Heart right ventricle (tissue), 16 donors: Measurements from ENCODE around the gene CEP72. TPM values are rescaled to one million over a fixed set of nuclear protein-coding genes. Genes with fewer than 3 reads are reported as not detected.
A peak's percentile ranks its signal among the peaks of the same experiment; 100 is the strongest.

Experiments used
- ATAC-seq, 8 donors: fragments of 200-7000 bp; cut with Tn5 transposase; one replicate each; pipeline ENCODE4 v1.9.1; 2020; ENCODE audit warnings: mild to moderate bottlenecking in 8 of 8, moderate library complexity in 8 of 8, moderate number of reproducible peaks in 1 of 8
- DNase-seq, 2 donors: peaks; one replicate each; pipeline ENCODE4 v3.0.0-alpha.2; 2020
- H3K27ac ChIP-seq, 10 donors: fragments of 200-600 bp; sonication (generic) in 2 of 10; one replicate each; pipeline versions ENCODE4 v1.5.0 to v1.8.0; 2020 to 2022; ENCODE audit warnings: mild to moderate bottlenecking in 3 of 10
- H3K27me3 ChIP-seq, 7 donors: fragments of 200-600 bp; one replicate each; pipeline ENCODE4 v1.8.0; 2021 to 2022; ENCODE audit warnings: mild to moderate bottlenecking in 2 of 7
- H3K36me3 ChIP-seq, 9 donors: fragments of 200-600 bp; sonication (generic) in 1 of 9; one replicate each; pipeline versions ENCODE4 v1.5.0 to v1.8.0; 2020 to 2022; ENCODE audit warnings: mild to moderate bottlenecking in 2 of 9
- H3K4me1 ChIP-seq, 9 donors: fragments of 200-600 bp; sonication (generic) in 1 of 9; one replicate each; pipeline versions ENCODE4 v1.5.0 to v1.8.0; 2020 to 2022; ENCODE audit warnings: mild to moderate bottlenecking in 4 of 9
- H3K4me3 ChIP-seq, 10 donors: fragments of 200-600 bp; sonication (generic) in 2 of 10; one replicate each; pipeline versions ENCODE4 v1.5.0 to v1.8.0; 2020 to 2022; ENCODE audit warnings: mild to moderate bottlenecking in 7 of 10, moderate library complexity in 2 of 10
- H3K9me3 ChIP-seq, 11 donors: fragments of 200-600 bp in 10 of 11; sonication (generic) in 2 of 11; one replicate each; pipeline versions ENCODE4 v1.5.0 to v1.8.0; 2013 to 2022; ENCODE audit warnings: mild to moderate bottlenecking in 2 of 11, control low read depth in 1 of 11, moderate library complexity in 1 of 11
- WGBS, 2 donors: extraction: QIAGEN DNeasy Blood & Tissue Kit; methylation state at CpG; one replicate each; pipeline ENCODE4 v1.1.7; 2013; ENCODE audit warnings: inconsistent platforms in 1 of 2; 5-methylcytosine and 5-hydroxymethylcytosine counted together
- intact Hi-C, 10 donors: fragments of 100-400 bp; cut with DNase I; formaldehyde crosslinking; loops; one replicate each; pipeline versions ENCODE4 v1.11.1 to v1.14.2; 2022
- polyA plus RNA-seq, 2 donors: library from polyadenylated mRNA; stranded (reverse); fragments of 200-250 nt; gene quantifications; one replicate each; pipeline ENCODE4 v1.2.3, GENCODE V29; 2013
- total RNA-seq, 10 donors: library from RNA; stranded (reverse); fragmentation: NEBNext Ultra II Directional in 3 of 10; extraction: Animal tissue kit (Norgen Biotek cat#: 25700) in 3 of 10; gene quantifications; one replicate each; pipeline versions ENCODE4 v1.2.1 to v1.2.4, GENCODE V29; 2021 to 2023
- TF ChIP-seq, protein P1 (sequence below), 9 donors: fragments of 200-600 bp; sonication (generic) in 2 of 9; IDR thresholded peaks; one replicate each; pipeline versions ENCODE4 v1.5.0 to v1.8.0; 2021 to 2022; ENCODE audit warnings: antibody characterized with exemption in 9 of 9, mild to moderate bottlenecking in 5 of 9, moderate library complexity in 1 of 9
- donor health status: Arrhythmogenic right ventricular cardiomyopathy.
- donor health status: ischemic (EF 13 %, LVEDD 7.1; RV severe dilation, severe dysfunction).
- donor health status: healthy with polysubstance abuse.
- donor health status: DM: no; HTN: yes; CAD: no.
- donor health status: DM: no; HTN: no; CAD: no.
- donor health status: ischemic (EF 25% LVEDD 6.9; RV normal size, moderate dysfunction).
- donor health status: ischemic (EF 25% LVEDD 5.7; RV mildly dilated, moderate dysfunction).
- donor health status: healthy.
- donor health status: DM: yes; HTN: yes; CAD: no.
- donor health status: Ischemic cardiomyopathy.
- donor health status: ischemic (EF 35%, LVEDD 5.7; RV mildly dilated, moderate dysfunction).
- donor health status: nonischemic (EF 11% LVEDD 7.7; RV severe dilation, severe dysfunction).
- donor health status: DM: yes; HTN: yes; CAD: no.
- donor health status: PGD.
- donor health status: ischemic (EF 29% LVEDD 5.4; RV normal size, mild dysfunction).
- donor health status: nonischemic (EF 23%, LVEDD 6.1; RV moderate dilation, normal function).

CEP72 gene
- total and polyA plus RNA-seq, 12 donors: 0.66 to 2.4 (median 1.4) TPM

DNA sequence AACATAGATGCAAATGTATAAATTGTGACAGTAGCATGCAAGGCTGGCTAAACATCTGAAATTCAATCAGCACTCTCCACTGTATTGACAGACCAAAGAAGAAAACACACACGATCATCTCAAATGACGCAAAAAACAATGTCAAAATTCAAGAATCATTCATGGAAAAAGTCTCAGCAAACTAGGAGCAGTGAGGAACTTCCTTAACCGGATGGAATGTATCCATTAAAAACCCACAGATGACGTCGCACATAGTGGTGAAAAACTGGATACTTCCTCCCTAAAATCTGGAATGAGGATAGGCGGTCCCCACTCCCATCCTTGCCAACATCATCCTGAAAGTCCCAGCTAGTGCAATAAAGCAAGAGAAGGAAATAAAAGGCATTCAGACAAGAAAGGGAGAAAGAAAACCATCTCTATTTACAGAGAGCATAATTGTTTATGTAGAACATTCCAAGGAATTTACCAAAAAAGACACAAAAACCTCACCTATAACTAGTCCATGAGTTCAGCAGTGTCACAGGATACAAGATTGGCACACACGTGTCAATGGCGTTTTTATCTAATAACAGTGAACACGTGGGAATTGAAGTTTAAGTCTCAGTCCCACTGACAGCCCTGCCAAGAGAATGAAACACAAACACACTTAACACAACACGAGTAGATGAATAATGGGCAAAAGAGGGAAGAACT, 14.1 kb upstream of the CEP72 start:
- Histone ChIP-seq H3K27me3 (peaks cover 0 to 62% (median 50%) of the 10 kb centered on the region in 7 donors), H3K36me3 (no peaks in the 10 kb centered on the region), H3K9me3 (no peaks in the 10 kb centered on the region), H3K4me3 (no peak overlapping the region), H3K4me1 (no peaks in the 10 kb centered on the region), H3K27ac (no peak overlapping the region)
- DNase-seq: no peak
- WGBS, 2 donors: 51 to 55% methylated on average over 10 of the region's 10 CpGs
- ATAC-seq: no peak
- intact Hi-C loops: no loop called here
- TF ChIP-seq, protein P1, sequence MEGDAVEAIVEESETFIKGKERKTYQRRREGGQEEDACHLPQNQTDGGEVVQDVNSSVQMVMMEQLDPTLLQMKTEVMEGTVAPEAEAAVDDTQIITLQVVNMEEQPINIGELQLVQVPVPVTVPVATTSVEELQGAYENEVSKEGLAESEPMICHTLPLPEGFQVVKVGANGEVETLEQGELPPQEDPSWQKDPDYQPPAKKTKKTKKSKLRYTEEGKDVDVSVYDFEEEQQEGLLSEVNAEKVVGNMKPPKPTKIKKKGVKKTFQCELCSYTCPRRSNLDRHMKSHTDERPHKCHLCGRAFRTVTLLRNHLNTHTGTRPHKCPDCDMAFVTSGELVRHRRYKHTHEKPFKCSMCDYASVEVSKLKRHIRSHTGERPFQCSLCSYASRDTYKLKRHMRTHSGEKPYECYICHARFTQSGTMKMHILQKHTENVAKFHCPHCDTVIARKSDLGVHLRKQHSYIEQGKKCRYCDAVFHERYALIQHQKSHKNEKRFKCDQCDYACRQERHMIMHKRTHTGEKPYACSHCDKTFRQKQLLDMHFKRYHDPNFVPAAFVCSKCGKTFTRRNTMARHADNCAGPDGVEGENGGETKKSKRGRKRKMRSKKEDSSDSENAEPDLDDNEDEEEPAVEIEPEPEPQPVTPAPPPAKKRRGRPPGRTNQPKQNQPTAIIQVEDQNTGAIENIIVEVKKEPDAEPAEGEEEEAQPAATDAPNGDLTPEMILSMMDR (IDR thresholded peaks at IDR 0.05): no peak

DNA sequence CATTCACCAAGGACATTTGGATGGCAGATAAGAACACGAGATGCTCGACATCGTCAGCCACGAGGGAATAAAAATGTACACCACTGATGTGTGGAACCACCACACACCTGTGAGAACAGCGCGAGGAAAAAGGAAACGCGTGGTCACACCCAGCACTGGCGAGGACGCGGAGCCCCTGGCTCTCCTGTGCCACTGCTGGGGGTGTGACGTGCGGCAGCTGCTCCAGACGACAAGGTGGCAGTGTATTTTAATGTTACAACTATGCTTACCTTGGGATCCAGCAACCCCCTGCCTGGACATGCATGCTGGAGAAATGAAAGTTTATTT, 13.6 kb upstream of the CEP72 start:
- no peak overlapping the region for H3K27ac ChIP-seq
- H3K27me3 ChIP-seq: peaks cover 0 to 58% (median 50%) of the 10 kb centered on the region in 7 donors
- H3K4me3 ChIP-seq: no peak overlapping the region
- no peaks in the 10 kb centered on the region for H3K4me1 ChIP-seq
- no peak for ATAC-seq
- TF ChIP-seq, protein P1 (IDR thresholded peaks at IDR 0.05): no peak
- no peaks in the 10 kb centered on the region for H3K9me3 ChIP-seq
- no peak for DNase-seq
- H3K36me3 ChIP-seq: no peaks in the 10 kb centered on the region
- intact Hi-C loops: no loop called here
- 62 to 68% methylated on average over 14 of the region's 14 CpGs for WGBS, 2 donors

DNA sequence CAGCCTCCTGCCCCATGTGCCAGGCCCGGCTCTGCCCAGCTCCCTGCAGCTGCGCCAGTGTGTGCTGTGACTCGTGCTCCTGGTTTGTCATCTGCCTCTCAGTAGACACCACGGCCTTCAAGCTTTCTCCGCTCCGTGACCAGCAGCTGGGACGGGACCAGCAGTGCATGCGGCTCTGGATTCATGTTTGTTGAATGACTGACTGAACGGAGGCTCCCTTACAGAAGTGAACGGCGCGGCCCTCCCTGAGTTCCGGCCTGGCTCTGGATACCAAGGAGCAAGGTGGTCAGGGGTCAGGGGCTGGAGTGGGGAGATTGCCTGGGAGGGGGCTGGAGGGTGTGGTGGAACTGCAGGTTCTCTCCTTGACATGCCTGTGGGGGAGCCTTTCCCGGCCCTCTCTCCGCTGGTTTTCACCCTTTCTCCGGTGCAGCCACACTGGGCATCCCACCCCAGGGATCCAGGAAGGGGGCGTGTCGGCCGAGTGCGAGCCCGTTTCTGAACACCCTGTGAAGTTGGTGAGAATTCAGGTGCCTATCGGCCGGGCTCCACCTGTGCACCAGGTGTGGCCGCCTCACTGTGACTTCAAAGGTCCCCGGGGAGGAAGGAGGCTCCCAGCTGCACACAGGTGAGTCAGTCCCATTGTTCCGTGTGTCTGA, 11.1 kb upstream of the CEP72 start:
- DNase-seq (no peak), ATAC-seq (peak in 1 of 8 donors; percentile 41)
- Histone ChIP-seq H3K27ac (no peak overlapping the region), H3K4me1 (no peaks in the 10 kb centered on the region), H3K9me3 (no peaks in the 10 kb centered on the region), H3K36me3 (no peaks in the 10 kb centered on the region), H3K4me3 (no peak overlapping the region), H3K27me3 (peaks cover 0 to 53% (median 38%) of the 10 kb centered on the region in 7 donors)
- TF ChIP-seq, protein P1 (IDR thresholded peaks at IDR 0.05): no peak
- intact Hi-C loops: no loop called here
- WGBS, 2 donors: 83 to 84% methylated on average over 26 of the region's 26 CpGs

DNA sequence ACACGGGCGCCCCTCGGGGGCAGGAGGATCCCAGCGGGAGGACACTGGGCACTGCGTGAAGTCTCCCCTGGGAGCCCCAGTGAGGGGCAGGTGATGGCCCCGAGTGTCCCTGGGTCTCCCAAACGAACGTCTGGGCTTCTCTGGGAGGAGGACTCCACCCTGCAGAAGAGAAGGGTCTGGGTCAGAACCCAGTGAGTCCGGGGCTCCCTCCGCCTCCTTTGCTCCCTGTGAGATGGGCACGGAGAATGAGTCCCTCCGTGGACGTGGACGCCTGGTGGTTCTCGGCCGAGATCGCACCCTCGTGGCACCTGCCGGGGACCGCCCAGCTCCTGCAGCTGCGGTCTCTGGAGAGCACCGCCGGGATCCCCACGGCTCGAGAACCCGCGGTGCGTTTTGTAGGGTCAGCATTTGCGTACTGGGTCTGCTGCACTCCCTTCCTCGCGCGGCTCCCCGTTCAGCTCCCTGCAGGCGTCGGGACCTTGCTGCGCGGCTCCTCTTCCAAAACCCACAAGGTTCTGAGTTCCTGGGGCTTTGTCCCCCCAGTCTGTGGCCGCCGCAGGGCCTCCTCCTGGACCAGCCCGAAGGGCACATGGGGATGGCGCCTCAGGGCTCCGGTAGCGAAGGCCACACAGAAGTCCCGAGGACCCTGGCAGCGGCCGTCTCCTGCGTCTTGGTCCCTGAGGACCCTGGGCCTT, 10.2 kb upstream of the CEP72 start:
- no peaks in the 10 kb centered on the region for H3K4me1 ChIP-seq
- H3K4me3 ChIP-seq: no peak overlapping the region
- WGBS, 2 donors: 91 to 94% methylated on average over 46 to 47 of the region's 47 CpGs
- H3K27ac ChIP-seq: no peak overlapping the region
- intact Hi-C loops: no loop called here
- TF ChIP-seq, protein P1 (IDR thresholded peaks at IDR 0.05): no peak
- ATAC-seq: peak in 1 of 8 donors; percentile 27
- no peaks in the 10 kb centered on the region for H3K36me3 ChIP-seq
- DNase-seq: no peak
- peaks cover 0 to 53% (median 34%) of the 10 kb centered on the region in 7 donors for H3K27me3 ChIP-seq
- H3K9me3 ChIP-seq: no peaks in the 10 kb centered on the region
